ENCODE results near the gene RAP2A.

DNA sequence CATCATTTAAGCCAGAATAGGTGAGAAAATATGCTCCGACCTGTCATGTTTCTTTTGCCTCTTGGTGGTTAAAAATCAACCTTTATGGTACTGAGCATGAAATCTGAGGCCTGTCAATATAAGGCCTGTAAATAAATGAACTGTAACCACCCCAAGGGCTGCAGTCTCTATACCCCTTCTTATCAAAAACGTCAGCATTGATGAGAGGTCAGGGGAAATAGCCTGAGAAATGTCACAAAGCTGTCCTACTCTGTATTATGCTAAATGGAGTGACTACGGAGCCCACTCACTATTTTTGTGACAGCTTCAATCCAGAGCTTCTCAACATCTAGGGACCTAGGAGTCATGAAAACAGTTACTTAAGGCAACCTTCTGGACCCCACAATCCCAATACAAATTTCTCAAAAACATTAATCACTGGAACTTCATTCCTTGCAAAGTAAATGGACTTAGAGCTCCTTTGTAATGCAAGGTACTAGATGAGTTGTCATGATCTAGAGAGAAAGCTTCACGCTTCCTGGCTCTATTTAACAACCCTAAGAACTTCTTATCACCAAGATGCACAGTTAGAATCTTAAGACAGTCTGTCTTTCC is 2.7 kb upstream of the RAP2A start:
- TF ChIP-seq CTCF (IDR thresholded peaks at IDR 0.05; ENCODE audit: low read depth, low read length, missing input control) (no peak), RAD21 (IDR thresholded peaks at IDR 0.05) (no peak), SP1 (IDR thresholded peaks at IDR 0.05) (no peak), FOXA1 (IDR thresholded peaks at IDR 0.05) (no peak), ATF3 (IDR thresholded peaks at IDR 0.05) (no peak), GABPA (IDR thresholded peaks at IDR 0.05 in 1 of 2, conservative IDR thresholded peaks at IDR 0.05 in 1 of 2) (no peak), RXRA (IDR thresholded peaks at IDR 0.05) (no peak), TAF1 (conservative IDR thresholded peaks at IDR 0.05) (no peak)
- TF ChIP-seq, protein P1, sequence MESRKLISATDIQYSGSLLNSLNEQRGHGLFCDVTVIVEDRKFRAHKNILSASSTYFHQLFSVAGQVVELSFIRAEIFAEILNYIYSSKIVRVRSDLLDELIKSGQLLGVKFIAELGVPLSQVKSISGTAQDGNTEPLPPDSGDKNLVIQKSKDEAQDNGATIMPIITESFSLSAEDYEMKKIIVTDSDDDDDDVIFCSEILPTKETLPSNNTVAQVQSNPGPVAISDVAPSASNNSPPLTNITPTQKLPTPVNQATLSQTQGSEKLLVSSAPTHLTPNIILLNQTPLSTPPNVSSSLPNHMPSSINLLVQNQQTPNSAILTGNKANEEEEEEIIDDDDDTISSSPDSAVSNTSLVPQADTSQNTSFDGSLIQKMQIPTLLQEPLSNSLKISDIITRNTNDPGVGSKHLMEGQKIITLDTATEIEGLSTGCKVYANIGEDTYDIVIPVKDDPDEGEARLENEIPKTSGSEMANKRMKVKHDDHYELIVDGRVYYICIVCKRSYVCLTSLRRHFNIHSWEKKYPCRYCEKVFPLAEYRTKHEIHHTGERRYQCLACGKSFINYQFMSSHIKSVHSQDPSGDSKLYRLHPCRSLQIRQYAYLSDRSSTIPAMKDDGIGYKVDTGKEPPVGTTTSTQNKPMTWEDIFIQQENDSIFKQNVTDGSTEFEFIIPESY (IDR thresholded peaks at IDR 0.05), result no peak
- TF ChIP-seq, protein P2, sequence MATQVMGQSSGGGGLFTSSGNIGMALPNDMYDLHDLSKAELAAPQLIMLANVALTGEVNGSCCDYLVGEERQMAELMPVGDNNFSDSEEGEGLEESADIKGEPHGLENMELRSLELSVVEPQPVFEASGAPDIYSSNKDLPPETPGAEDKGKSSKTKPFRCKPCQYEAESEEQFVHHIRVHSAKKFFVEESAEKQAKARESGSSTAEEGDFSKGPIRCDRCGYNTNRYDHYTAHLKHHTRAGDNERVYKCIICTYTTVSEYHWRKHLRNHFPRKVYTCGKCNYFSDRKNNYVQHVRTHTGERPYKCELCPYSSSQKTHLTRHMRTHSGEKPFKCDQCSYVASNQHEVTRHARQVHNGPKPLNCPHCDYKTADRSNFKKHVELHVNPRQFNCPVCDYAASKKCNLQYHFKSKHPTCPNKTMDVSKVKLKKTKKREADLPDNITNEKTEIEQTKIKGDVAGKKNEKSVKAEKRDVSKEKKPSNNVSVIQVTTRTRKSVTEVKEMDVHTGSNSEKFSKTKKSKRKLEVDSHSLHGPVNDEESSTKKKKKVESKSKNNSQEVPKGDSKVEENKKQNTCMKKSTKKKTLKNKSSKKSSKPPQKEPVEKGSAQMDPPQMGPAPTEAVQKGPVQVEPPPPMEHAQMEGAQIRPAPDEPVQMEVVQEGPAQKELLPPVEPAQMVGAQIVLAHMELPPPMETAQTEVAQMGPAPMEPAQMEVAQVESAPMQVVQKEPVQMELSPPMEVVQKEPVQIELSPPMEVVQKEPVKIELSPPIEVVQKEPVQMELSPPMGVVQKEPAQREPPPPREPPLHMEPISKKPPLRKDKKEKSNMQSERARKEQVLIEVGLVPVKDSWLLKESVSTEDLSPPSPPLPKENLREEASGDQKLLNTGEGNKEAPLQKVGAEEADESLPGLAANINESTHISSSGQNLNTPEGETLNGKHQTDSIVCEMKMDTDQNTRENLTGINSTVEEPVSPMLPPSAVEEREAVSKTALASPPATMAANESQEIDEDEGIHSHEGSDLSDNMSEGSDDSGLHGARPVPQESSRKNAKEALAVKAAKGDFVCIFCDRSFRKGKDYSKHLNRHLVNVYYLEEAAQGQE (IDR thresholded peaks at IDR 0.05), result no peak
- TF ChIP-seq, protein P3, sequence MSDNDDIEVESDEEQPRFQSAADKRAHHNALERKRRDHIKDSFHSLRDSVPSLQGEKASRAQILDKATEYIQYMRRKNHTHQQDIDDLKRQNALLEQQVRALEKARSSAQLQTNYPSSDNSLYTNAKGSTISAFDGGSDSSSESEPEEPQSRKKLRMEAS (IDR thresholded peaks at IDR 0.05), result no peak

Data from liver (tissue), 3 donors.